Skin epidermis (tissue), 12 donors: ENCODE results near the gene CEACAM4.
"Not testable (repeated sequence)": the region's sequence is repeated elsewhere in the genome, so short reads cannot be mapped to it uniquely, and the experiment has no call there.

Experiments used
- H3K27ac ChIP-seq, 21 experiments: fragments of 200-600 bp; sonication (generic) in 11 of 21; one replicate each; pipeline ENCODE4 v1.5.0; 2020; ENCODE audit warnings: mild to moderate bottlenecking in 3 of 21, inconsistent platforms in 2 of 21, moderate library complexity in 2 of 21
- H3K4me3 ChIP-seq, 7 experiments: fragments of 200-600 bp; sonication (generic) in 2 of 7; one replicate each; pipeline ENCODE4 v1.5.0; 2020; ENCODE audit warnings: inconsistent platforms in 2 of 7, mild to moderate bottlenecking in 2 of 7, moderate library complexity in 1 of 7

The CEACAM4 gene

DNA sequence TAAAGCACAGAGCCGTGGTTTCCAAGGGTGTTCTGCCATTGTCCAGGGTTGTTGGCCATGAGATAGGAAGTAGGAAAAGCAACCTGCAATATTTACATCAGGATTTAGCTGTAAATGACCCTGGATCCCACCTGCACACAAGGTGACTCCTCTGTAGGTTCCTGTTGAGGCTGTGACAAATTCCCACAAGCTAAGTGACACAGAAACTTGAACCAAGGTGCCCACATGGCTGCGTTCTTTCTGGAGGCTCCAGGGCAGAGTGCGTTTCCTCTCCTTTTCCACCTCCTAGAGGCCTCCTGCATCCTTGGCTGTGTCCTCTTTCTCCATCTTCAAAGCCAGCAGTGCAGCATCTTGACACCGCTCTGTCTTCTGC, 39.0 kb downstream of the CEACAM4 start:
- H3K27ac ChIP-seq = no peak overlapping the region
- H3K4me3 ChIP-seq = no peak overlapping the region

DNA sequence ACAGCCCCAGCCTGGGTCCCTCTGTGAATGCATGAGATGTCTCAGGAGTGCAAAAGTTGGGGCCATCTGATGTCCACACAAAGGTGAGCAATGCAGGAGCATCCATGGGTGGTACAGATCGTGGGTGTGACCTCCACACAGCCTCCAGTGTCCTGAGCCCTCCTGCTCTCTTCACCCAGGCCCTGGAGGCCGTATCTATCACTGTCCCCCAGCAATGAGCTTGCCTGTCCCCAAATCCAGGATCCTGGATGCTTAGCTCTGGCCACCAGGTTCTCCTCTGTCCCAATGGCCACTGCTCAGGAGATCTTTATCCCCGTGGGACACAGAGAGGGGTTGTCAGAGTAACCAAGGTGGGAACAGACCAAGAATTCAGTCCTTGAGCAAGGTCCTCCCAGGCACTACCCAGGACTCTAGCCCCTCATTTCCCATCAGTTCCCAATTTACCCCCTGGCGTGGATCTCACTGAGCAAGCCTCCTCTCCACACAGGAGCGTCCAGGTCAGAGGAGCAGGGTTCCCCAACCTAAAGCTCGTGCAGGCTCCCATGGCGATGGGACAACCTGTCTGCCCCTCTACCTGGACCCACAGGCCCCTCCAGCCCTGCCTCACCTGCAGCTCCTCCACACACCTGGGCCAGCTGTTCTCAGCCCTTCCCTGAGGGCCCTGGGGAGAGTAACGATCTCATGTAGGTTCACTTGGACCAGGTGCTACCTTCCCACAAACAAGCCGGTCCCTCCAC, 39.6 kb downstream of the CEACAM4 start:
- no peak overlapping the region for H3K27ac ChIP-seq
- H3K4me3 ChIP-seq = no peak overlapping the region

DNA sequence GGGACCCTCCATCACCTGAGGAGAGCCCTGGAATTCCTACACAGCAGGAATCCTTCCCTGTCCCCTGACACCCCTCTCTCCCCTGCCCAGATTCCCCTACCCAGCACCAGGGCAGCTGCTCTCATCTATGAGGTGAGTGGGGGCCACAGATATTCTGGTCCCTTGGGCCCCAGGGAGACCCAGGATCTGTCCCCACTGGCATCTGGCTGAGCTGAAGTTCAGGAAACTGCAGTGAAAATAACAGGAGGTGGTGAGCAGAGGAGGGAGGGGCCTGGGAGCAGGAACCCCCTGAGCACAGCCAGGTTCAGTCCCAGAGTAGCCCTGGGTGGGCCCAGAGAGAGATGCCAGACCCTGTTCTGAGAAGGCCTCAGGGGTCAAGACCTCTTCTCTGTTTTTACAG, 40.8 kb downstream of the CEACAM4 start:
- Histone ChIP-seq H3K27ac (no peak overlapping the region), H3K4me3 (no peak overlapping the region)

DNA sequence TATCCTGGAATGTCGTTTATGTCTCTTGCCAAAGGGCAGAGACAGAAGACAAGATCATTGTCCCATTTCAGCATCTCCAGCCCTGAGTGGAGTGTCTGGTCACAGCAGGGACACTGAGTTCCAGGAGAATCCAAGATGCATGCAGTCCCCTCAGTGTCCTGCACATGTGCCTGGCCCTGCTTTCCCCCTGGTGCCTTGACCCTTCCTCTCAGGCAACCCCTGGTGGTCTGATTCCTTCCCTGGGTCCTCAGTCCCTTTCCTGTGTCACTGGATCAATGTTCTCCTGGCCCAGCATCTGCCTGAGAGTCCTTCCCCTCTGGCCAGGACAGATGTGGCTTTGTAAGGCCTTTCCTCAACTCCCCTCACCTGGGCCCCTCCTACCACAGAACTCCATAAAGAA, 41.9 kb downstream of the CEACAM4 start:
- Histone ChIP-seq H3K27ac (no peak overlapping the region), H3K4me3 (no peak overlapping the region)

DNA sequence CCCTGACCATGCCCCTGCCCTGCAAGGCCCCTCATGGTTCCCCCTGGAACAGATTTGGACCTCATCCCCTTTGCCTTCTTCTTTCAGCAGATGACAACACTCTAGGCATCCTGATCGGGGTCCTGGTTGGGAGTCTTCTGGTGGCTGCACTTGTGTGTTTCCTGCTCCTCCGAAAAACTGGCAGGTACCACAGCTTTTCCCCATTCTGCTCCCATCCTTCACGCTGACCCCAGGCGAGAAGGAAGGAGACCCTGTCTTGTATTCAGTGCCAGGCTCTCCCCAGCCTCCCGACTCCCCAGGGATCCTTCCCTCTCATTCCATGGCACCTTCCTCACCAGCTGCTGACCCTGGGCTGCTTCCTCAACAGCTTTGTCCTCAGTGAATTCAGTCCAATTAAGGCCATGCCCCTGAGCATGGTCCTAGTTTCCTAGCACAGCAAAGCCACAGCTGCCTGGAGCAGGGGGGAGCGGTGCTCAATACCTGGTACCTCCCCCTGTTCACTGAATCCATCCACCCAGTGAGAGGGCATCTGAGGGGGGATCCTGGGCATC, 42.5 kb downstream of the CEACAM4 start:
- H3K4me3 ChIP-seq = no peak overlapping the region
- no peak overlapping the region for H3K27ac ChIP-seq

DNA sequence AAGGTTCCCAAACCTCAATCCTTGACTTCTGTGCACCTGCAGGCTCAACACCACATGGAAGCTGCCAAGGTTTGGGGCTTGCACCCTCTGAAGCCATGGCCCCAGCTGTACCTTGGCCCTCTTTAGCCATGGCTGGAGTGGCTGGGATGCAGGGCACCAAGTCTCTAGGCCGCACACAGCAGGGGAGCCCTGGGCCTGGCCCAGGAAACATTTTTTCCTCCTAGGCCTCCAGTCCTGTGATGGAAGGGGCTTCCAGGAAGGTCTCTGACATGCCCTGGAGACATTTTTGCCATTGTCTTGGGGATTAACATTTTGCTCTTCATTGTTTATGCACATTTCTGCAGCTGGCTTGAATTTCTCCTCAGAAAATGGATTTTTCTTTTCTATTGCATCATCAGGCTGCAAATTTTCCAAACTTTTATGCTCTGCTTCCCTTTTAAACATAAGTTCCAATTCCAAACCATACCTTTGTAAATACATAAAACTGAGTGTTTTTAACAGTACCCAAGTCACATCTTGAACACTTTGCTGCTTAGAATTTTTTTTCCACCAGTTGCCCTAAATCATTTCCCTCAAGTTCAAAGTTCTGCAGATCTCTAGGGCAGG, 44.2 kb downstream of the CEACAM4 start:
- H3K27ac ChIP-seq, H3K4me3 ChIP-seq: not testable (repeated sequence)

DNA sequence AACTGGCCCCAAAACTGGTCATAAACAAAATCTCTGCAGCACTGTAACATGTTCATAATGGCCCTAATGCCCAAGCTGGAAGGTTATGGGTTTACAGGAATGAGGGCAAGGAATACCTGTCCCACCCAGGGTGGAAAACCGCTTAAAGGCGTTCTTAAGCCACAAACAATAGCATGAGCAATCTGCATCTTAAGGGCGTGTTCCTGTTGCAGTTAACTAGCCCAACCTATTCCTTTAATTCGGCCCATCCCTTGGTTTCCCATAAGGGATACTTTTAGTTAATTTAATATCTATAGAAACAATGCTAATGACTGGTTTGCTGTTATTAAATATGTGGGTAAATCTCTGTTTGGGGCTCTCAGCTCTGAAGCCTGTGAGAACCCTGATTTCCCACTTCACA, 45.8 kb downstream of the CEACAM4 start:
- not testable (repeated sequence) for H3K27ac ChIP-seq, H3K4me3 ChIP-seq

DNA sequence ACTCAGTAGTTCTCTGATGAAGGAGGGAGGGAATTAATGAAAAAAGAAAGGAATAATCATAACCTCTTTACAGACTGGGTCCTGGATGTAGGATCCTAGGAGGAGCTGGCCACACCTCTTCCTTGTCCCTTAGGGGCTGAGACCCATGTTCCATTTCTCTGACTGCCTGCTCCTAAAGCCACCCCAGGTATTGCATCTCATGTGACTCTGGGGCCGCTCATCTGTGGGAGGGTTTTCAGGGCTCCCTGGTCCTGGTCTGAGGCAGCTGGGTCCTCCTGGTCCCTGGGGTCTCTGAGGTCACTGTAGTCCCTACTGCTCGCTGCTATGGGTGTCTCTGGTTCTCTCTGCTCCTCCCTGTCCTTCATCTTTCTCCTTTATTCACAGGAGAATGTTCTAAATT, 48.0 kb downstream of the CEACAM4 start:
- H3K4me3 ChIP-seq = no peak overlapping the region
- H3K27ac ChIP-seq = no peak overlapping the region

DNA sequence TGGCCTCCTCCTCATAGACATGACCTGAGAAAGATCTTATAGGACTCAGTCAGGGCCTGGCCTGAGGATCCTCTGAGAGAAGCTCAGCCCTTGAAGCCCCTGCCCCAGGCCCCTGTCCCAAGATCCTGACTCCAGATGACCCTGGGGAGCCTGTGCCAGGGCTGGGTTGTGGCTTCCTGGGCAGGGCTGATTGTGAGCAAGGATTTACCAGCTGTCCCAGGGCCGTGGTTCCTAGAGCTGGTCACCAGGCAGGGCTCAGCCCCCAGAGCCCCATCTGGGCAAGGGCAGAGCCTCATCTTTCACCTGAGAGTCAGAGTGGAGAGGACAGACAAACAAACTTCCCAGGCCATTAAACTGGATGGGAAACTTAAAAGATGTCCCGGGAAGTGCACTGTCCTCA, 49.0 kb downstream of the CEACAM4 start:
- Histone ChIP-seq H3K27ac (no peak overlapping the region), H3K4me3 (no peak overlapping the region)

DNA sequence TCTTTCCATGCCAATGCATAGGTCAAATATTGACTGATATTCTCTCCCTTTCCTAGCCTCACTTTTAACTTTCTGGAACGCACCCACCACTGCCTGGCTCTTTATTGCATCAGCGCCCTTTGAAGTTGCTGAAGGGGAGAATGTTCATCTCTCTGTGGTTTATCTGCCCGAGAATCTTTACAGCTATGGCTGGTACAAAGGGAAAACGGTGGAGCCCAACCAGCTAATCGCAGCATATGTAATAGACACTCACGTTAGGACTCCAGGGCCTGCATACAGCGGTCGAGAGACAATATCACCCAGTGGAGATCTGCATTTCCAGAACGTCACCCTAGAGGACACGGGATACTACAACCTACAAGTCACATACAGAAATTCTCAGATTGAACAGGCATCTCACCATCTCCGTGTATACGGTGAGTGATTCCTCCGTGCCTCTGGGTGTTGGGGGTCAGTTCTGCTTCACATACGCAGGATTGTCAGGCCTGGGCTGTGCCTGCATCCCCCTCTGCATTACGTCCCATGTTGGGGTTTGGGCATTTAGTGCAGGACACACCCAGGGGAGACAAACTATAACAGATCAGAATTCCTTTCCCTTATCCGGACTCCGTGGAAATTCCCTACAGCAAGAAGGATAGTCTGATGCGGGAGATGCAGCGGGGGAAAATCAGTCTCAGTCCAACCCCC, 49.6 kb downstream of the CEACAM4 start:
- peak overlapping the region in 1 of 21 experiments; percentile 72 for H3K27ac ChIP-seq
- H3K4me3 ChIP-seq = no peak overlapping the region

DNA sequence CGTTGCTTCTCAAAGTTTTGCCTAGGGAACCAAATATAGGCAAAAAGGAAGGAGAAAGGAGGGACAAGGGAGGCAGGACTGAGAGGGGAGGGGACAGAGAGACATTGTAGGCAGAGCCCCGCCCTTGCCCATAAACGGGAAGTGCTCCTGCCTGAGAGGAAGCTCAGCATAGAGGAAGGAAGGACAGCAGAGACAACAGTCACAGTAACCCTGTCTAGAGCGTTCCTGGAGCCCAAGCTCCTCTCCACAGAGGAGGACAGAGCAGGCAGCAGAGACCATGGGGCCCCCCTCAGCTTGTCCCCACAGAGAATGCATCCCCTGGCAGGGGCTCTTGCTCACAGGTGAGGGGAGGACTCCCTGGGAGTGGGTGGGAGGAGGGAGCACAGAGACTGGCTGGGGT, 50.9 kb downstream of the CEACAM4 start, which contains the start of gene CEACAM21:
Gene CEACAM21 (plus strand): TSS at position 169 of the 400 bp plus-strand sequence. CDS start 109 bp downstream, at position 278.
- peak within 1 kb of the TSS in 14 of 21 experiments; percentile 5 to 89 (median 56) for H3K27ac ChIP-seq
- peak within 1 kb of the TSS in 1 of 7 experiments; percentile 10 for H3K4me3 ChIP-seq

DNA sequence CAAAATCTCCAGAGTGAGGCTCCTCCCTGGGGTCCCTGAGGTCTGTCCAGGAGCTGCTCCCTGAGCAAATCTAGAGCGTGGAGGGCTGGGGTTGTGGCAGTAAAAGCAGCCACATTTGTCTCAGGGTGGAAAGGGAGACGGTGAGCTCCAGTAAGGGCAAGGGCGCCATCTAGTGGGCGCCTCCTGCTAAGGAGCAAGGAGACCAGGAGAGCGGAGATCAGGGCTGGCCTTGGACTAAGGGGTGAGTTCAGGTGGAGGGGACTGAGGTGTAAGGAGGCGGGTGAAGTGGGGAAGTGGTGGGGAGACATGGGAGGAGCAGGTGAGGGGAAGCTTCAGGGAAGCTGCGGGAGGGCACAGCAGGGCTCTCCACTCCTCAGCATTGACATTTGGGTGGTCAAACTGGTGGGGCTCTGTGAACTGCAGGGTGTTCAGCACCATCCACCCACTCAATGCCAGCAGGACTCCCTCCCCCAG, 56.2 kb downstream of the CEACAM4 start:
- H3K27ac ChIP-seq = no peak overlapping the region
- no peak overlapping the region for H3K4me3 ChIP-seq

DNA sequence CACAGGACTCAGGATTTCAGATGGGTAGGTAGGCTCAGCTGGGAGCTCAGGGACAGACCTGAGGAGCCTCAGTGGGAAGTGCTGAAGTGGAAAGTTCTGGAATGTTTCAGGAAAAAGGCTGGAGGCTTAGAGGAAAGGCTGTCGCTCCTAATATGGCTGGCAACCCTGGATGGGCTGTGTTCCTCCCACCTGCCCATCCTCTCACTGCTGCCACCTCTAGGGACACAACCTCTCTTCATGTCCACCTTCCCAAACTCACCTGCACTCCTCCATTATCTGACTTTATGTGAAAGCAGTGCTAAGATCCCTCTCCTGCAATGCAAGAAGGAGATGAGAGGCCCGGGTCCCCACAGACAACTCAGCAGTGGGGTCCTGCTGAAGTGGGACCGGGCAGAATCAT, 56.7 kb downstream of the CEACAM4 start:
- no peak overlapping the region for H3K4me3 ChIP-seq
- H3K27ac ChIP-seq = no peak overlapping the region

DNA sequence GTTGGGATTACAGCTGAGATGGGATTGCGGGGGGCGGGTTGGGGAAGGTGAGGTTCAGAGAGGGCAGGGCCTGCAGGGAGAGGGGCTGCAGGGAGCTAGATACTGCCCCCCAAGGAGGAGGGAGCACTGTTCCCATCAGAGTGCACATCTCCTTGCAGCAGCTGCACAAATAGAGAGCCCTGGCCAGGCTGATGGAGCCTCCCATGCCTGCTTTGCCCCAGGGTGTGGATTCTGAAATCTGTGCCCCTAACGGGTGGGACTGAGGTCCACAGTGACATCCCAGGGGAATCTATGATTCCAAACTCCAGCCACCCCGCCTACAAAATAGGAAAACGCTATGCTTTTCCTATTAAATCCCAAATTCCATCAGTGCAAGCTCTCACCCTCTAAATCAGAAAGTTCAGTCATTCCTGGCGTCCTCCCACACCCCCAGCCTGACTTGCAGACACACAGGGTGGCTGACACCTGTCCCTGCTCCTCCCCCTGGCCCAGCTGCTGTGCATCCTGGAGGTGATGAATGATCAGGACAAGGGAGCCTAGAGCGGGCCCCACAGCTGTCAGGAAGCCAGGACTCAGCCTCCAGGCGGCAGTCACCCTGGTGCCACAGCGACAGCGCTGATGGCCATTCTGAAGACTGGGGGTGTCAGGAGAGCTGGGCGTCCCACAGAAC, 57.3 kb downstream of the CEACAM4 start:
- Histone ChIP-seq H3K4me3 (no peak overlapping the region), H3K27ac (no peak overlapping the region)
